Brain pericyte (primary cell): Measurements from ENCODE around the gene ALK.
"Not testable (repeated sequence)": the region's sequence is repeated elsewhere in the genome, so short reads cannot be mapped to it uniquely, and the experiment has no call there.

Experiments
- DNase-seq: peaks from one replicate; pipeline ENCODE4 v3.0.0-alpha.2; 2012; ENCODE audit warnings: low read depth, low spot score

ALK gene

DNA sequence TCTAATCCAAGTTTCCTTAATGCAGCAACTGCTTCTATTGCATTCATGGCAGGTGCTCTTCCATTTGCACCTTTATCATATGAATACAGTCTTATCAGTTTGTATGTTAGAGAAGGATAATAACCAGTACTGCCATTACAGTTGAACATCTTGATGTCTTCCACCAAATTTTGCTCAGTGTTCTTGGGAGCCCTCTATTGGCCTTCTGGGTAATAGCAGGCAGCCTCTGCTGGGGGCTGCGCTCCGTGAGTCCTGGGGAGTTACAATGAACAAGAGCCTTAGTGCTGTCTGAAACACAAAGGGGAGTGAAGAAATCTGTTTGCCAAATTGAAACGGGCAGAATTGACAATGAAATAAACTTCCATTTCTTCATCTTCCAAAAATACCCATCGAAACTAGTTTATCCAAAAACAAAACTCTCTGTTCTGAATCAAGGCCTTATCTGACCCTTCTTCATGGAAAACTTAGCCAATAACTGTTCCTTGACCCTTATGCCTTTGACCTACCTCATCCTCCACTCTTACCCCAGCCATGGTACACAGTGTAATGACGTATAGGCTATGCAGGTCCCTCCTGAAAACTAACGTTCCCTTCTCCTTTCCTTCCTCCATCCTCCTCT lies 79.9 kb downstream of the ALK start:
- DNase-seq, result no peak

DNA sequence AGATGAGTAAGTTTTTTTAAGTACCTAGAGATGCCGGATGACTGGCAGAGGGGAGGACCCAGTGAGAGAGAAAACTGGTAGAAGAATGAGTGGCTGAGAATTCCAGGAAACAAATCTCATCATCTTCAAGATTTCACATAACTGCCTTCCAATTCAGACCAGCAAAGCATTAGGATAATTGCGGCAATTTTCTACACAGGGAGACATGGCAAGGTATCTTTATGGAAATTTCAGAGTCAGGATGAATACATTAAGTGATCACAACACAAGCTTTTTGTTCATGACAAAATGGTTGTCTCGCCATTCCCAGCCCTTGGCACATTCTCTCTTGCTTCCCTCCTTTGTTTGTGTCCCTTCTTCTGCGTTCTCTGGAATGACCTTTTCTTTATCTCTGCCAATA lies 82.1 kb downstream of the ALK start:
- DNase-seq, result no peak

DNA sequence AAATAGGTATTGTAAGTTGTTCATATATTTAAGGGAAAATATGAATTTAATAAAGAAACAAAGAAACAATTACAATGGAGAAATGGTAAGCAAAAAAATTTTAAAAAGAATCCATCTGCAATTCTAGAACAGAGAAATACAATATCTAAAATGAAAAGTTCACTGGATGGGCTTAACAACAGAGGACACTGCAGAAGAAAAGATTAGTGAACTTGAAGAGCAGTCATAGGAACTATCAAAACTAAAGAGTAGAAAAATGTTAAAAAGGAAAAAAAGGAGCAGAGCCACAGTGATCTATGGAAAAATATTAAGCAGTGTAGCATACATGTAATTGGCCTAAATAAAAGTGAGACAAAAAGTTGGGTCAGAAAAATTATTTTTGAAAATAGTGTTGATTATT lies 83.5 kb downstream of the ALK start:
- no peak for DNase-seq

DNA sequence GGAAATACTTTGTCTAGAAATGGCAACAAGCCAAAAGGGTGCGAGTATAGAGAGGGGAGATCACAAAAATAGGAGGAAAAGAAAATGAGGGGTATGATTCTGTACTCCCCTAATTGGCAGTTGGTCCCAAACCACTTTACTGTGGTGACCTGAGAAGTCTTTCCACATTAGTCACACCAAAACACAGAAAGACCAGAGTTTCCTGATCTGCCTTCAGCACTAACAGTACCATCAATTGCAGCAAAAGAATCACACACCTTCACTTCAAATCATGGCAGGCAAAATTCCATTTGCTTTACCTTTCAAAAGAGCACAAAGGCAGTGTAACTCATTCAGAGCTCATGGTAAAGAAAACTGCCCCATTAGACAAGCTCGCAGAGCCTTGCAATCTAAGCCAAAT lies 86.8 kb downstream of the ALK start:
- DNase-seq, result no peak

DNA sequence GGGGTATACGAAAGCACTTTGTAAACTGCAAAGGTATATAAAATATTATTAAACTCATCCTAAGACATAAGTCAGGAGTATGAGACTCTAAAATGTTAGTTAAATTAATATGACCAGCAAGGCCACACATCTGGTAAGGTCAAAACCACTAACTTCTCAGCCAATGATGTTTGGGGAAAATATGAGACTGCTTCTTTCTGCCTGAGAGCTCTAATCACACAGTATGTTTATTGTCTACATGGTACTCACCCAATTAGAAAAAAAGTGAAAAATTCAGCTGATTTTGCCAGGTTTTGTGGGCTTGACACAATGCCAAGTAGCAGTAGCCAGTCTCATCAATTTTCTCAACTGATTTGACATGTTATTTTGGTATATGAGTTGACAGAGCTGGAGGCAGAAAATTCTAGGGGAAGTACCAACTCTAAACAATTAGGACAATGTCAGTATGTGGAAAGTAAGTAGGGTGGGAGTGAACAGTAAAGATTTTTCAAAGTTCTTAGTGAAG lies 87.3 kb downstream of the ALK start:
- no peak for DNase-seq

DNA sequence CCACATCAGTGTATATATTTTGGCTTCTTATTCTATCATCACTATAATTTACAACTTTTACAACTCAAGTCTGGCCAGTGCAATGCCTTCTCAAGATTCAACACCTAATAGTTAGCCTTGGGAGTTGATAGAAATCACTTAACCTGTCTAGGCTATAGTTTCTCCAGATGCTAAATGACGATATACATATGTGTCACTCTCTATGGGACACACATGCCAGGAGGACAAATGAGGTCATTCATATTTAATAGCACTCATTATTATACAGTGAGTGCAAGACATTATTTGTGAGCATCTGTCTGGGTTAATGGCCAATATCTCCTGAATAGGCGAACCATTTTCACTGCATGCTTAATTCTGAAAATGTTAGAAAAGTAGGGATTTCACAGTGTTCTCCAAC lies 89.8 kb downstream of the ALK start:
- no peak for DNase-seq

DNA sequence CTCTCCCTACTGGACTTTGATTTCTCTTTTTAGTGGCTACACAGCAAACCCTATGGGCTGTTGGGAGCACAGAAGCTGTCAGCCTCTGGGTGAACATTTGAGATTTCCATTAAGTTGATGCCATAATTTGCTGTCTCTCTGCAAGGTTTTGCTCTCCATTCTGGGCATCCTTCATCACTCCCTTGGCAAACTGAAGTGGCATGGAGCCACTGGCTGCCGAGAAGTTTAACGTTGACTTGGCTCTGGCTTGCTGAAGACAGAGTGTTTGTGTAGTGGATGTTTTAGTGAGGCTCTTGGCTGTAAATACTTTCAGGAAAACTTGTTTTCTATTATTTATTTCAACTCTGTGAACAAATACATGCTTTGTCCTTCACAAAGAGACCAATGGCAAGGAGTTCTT lies 91.5 kb downstream of the ALK start:
- no peak for DNase-seq

DNA sequence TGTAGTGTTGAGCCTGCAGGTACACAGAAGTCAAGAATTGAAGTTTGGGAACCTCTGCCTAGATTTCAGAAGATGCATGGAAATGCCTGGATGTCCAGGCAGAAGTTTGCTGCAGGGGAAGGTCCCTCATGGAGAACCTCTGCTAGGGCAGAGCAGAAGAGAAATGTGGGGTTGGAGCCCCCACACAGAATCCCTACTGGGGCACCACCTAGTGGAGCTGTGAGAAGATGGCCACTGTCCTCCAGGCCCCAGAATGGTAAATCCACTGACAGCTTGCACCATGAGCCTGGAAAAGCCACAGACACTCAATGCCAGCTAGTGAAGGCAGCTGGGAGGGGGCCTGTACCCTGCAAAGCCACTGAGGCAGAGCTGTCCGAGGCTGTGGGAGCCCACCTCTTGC lies 97.2 kb downstream of the ALK start:
- DNase-seq, result not testable (repeated sequence)

DNA sequence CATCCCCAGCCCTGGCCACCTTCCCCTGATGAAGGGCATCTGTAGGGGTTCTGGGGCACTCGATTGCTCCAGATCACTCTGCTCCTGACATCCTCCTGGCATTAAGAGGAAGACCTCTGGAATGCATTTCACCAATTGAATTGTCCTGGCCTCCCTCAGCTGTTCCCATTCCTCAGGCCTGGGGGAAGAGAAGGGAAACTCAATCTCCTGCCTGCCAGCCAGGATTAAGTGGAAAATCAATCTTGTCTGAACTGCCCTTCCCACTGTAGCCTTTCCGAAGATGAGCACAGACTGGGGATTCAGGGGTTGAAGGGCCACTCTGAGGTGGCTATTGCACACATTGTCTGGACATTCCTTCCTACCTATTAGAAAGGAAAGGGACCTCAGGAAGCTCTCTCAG lies 99.8 kb downstream of the ALK start:
- DNase-seq, result no peak

DNA sequence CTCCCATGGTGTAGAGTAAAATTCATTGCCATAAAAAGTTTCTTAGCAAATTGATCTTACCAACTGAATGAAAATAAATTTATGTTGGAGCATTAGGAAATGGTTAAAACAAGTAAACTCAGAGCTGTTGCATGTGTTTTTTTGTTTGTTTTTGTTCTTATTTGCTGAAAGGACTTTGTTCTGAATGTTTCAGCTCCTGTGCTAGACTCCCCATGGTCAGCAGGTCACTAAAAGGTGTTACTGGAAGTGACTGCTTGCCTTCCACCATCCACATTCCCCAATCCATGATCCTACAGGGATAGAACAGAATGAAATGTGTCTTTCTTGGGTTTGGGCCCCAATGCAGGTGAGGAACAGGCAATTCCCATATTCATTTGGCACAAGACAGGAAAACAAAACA lies 101.8 kb downstream of the ALK start:
- DNase-seq, result no peak

DNA sequence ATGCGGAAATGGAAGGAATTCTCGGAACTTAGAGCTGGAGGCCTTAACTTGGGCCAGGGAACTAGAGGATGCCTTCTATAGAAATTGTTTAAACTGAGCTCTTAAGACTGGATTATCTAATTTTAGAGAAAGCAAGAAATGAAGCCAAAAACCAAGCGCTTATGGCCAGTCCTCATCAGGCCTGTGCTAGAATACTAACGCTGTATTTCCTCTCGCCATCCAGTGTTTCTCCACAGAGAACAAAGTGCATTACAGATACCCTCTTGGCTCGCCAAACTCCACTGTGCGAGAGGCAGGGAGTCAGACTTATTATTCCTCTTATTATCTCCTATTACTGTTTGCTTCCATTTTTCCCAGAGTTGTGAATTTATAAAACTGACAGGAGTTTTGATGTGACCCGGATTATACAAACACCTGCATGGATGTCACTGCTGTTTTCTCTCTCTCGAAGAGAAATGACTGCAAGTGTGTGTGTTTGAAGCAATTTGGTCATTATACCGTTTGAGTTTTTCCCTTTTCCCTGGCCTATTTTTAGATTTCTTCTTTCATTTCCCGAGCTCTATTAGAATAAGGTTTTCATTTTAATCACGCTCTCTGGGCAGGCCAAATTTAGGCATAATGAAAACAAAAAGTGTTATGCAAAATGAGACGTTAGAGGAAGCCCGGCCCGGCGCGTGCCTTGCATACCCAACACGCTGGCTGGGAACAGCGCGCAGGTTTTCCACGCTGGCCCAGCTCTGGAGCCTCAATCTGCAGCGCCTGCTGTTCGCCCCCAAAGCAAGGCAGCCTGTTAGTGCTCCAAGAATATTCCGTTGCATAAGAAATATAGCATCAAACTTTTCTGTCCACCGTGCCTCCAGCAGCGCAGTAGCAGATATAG lies 103.3 kb downstream of the ALK start:
- no peak for DNase-seq

DNA sequence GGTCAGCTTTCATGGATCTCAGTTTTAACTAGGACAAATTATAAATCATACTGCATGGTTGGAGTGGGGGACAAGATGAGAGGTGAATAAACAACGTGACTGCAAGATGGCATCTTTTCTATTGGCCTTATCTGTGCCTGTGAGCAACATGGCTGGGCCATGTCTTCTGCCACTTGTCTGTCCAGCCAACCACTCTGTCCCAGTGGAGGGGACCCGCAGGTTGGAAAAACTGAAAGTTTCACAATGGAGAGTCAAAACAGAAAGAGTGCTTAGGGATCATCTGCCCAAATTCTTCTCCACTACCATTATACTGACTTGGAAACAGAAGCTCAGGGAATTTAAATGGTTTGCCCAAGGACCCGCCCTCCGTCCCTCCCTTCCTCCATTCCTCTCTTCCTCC lies 104.1 kb downstream of the ALK start:
- no peak for DNase-seq

DNA sequence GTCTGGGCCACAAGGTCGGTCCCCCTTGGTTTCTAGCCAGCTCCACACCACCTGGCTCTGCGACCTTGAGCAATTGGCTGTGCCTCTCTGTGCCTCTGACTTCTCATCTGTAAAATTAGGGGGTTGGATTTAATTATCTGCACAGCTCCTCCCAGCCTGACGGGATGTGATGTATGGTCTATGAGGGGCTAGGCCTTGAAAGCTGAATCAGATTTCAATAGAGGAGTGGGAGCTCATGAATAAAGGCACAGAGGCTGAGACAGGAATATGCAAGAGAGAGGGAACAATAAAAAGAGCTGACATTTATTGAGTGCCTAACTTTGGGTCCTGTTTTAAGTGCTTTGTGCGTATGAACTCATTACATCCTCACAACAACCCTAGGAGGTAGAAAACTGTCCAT lies 104.7 kb downstream of the ALK start:
- DNase-seq, result no peak

DNA sequence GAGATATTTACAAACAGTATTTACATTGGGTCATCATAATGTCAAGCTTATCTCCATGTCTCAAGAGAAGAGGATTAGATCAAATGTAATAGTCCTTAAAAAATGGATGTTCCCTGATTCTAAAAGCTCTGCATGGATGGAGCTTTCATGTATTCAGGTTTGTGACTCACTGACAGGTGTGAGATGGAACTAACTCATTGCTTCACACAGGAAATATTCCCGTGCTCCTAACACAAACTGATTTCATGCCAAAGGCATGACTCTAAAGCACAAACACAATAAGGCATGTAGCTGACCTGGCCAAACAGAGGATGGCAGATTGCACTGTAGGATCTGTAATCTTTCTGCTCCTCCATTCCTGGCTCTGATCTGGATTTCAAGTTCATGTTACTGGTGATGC lies 110.0 kb downstream of the ALK start:
- DNase-seq, result no peak

DNA sequence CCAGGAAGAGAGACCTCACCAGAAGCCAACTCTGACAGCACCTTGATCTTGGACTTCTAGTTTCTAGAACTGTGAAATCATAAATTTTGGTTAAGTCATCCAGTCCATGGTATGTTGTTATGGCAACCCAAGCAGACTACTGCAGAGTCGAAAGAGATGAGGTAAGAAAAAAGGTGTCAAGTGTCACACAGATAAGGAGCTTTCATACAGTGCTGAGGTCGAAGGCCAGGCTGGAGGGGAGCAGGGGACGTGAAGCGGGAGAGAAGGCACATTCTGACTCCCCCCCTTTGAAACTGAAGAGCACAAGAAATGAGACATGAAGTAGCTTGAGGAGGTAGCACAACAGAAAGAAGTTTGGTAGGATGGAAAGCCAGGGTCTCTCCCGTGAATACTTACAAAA lies 110.4 kb downstream of the ALK start:
- DNase-seq, result no peak

DNA sequence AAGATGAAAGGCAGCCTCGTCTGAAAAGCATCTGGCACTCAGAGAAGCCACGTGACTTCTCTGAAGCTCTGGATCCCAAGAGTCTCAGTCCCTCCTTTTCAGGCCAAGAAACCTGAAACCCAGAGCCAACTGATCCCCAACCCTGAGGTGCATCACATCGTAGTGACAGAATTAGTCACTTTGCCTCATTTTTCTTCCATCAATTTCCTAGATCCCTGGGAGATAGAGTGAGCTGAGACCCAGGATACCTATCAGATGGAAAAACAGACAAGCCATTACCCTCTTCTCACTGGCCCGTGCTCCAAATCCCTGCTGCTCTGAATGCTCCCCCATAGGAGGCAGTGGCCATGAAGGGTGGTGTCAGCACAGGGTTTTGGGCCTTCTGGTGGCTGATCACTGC lies 113.1 kb downstream of the ALK start:
- DNase-seq, result no peak

DNA sequence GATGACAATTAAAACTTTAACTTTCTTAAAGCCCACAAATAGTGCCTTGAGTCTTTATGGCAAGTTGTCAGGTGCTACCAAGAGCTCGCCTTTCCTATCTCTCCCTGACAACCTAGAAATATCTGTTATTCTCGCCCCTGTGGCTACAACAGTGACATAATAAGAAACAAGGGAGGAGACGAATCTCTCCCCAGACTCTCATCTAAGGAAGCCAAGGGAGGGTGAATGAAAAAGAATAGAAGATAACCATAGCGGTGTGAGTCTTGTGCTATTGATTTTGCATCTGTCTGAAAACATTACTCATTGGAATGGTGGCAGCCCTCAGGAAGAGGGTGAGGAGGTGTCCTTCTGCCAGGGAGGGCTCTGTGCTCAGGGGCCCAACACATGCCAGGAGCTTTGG lies 114.3 kb downstream of the ALK start:
- no peak for DNase-seq

DNA sequence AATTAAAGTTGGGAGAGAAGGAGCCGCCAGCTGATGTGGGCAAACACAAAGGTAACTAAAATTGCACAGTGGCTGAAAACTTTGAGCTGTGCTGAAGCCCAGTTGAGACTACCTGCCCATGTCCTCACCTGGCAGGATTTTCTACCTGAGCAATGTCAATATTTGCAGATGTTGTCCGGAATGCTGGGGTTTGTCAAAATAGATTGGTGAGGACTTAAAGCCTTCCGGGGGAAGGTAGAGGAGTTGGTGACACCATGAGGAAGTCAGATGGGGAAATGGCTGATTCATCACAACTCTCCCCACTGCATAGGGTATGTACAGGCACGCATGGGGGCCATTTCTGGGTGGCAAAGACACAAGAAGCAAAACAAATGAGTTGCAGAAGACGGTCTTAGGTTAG lies 114.9 kb downstream of the ALK start:
- no peak for DNase-seq

DNA sequence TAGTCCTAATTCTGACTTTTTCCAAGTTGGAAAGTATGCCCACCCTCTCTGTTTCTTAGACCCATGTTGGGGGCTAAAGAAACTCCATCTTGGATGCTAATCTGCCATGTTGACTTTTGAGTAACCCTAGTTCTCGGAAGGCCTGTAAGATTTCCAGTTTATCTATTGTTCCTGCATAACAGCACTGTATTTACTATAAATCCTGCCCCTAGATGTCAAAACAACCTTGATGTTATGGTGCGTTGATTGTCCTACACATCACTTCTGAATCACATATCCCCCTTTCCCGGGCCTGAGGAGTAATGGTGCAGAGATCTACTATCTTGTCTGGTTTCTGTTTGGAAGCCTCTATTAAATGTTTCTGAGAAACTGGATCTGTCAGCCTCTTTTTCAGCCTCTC lies 116.7 kb downstream of the ALK start:
- DNase-seq, result no peak

DNA sequence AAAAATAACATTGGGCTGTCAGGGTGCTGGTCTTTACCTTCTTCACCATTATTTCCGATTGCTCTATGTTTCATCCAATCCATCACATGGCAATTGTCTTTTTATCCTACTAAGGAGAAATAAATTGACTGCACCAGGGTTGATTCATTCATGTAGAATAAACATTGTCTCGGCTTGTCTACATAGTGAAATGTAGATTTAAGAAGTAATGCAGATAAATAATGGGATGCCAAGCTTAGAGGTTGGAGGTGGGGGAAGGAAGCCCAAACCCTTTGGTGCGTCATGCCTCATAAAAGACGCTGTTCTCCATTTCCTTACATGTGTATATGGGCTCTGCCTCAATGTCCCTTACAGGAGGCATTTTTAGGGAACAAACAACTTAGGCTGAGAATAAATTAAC lies 117.8 kb downstream of the ALK start:
- no peak for DNase-seq

DNA sequence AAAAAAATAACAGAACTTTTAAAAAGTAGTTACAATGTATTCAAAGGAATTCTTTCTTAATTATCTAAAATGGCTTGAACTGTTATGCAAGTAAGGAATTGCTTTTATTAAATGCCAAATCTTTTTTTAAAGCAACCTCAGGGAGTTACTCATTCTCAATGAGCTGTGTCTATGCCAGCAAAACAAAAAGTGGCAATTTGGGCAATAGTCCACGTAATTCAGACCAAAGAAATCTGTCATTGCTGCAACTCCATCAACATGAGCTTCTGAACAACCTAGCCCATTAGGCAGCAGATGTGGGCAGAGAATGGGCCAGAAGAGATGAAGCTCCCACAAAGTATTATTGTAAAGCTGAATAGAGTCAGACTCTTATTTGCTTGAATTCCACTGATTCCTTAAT lies 118.4 kb downstream of the ALK start:
- no peak for DNase-seq

DNA sequence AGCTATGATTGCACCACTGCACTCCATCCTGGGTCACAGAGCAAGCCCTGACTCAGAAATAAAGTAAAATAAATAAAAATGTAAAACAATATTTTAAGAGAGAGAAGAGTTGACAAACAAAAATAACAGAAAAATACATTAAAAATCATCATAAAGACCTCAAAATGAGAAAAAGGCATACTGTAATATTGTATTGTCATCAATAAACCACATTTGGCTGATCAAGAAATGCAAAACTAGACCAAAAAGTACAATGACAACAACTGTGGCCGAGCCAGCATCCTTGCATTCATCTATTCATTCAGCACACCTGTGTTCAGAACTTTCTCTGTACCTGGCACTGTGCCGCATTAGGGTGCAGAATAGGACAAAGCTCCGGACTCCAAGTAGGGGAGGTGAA lies 121.8 kb downstream of the ALK start:
- no peak for DNase-seq

DNA sequence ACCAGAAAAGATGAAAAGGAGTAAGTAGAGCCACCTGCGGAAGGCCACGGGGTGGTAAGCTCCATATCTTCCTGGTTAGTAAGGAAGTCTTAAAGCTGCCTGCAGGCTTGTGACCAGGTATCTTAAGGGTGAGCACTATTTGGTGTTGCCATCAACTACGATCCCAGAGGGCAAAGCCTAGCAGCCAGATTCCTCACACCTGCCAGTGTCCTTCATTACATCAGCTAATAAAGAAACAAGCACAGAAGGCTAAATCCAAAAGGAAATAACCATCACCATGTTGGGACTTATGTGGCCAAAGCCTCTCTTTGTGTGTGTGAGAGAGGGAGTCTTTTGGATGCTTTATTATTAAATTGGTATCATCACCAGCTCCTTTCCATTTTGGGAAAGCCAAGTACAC lies 123.5 kb downstream of the ALK start:
- DNase-seq, result no peak
